Ramos (cell line): ENCODE data around the gene PATZ1.

Experiments
- in situ Hi-C: fragments of 300-500 bp; cut with MboI; formaldehyde crosslinking; loops from one replicate; pipeline ENCODE4 v1.14.3; 2022; ENCODE audit warnings: low sequenced_read_pairs; ENCODE audit not compliant: unreplicated experiment

PATZ1 gene

DNA sequence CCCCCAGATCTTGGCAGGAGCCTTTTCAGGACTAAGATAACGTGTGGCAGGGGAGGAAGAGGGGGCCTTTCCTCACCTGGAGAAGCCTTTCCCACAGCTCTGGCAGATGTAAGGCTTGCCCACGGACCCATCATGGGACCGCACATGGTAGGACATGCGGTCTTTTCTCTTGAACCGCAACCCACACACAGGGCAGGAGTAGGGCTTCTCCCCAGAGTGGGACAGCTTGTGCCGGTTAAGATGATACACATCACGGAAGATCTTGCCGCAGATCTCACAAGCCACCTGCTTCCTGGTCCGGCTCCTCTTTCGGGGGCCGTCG, 1.9 kb downstream of the PATZ1 start:
- in situ Hi-C loops: no loop called here

DNA sequence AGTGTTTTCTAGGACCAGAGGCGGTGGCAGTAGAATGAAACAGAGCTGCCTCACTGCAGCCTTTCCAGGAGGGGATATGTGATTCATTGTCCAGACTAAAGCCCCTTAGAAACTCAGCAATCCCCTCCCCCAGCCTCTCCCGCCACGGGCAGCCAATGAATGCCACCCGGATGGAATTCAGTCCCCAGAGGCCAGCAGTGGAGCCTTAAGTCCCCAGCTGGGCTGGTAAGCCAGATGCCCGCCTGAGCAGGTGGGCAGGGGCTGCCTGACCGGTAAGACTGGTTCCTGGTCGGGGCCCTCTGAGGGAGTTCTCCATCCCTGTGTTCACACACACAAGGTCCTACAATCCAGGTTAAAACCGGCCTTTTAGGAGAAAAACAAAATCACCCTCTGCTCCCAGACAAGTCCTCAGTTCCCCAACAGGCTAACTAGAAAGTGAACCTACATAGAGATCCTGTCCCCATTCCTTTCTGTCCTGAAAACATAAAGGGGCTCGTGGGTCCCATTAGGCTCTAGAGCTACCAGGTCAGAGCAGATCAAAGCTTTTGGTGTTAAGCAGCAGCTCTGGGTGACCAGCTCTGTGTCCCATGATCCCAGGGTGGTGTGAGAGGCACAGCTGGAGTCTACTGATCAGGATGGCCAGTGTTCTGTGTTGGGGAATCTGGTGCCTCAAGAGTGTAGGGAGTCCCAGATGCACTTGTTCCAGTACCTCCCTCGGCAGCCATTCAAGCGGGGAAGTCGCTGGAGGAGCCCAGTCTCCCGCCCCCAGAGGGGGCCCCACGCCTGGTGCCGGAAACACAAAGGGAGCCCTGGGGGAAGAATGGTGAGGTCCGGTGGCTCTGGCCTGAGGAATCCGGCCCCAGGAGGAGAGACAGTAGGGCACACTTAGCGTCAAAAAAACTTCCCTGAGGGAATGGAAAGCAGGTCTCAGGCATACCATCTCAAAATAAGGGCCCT, 2.6 kb downstream of the PATZ1 start:
- in situ Hi-C loops: no loop called here

DNA sequence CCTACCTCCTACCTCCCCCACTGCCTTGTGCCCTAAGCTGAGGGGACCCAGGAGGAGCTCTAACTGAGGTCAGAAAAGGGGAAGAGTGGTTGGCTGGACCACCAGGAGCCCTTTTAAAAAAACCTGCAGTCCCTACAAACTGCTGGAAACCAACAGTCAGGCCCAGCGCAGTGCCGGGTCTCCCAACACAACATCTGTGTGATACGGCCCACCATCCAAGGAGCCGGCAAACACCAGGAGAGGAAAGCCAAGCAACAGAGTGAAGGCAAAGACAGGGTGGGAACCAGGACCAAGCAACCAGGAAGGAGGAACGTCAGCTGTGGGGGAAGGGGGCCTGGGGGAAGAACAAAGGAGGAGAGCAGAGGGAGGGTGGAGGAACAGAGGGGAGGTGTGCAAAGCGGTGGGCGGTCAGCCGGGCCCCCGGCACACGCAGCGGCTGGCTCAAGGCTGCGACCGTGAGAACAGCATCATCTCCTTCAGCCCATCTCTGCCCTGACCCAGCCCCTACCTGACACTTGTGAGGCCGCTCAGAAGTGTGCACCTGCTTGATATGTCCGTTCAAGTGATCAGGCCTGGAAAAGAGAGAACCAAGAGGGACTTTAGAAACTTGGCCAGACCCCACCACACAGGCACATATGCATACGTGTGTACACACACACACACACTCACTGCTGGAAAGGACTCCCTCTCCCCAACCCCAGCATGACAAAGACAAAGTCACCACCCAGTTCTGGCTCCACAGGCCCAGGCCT, 3.6 kb downstream of the PATZ1 start:
- in situ Hi-C loops: no loop called here

DNA sequence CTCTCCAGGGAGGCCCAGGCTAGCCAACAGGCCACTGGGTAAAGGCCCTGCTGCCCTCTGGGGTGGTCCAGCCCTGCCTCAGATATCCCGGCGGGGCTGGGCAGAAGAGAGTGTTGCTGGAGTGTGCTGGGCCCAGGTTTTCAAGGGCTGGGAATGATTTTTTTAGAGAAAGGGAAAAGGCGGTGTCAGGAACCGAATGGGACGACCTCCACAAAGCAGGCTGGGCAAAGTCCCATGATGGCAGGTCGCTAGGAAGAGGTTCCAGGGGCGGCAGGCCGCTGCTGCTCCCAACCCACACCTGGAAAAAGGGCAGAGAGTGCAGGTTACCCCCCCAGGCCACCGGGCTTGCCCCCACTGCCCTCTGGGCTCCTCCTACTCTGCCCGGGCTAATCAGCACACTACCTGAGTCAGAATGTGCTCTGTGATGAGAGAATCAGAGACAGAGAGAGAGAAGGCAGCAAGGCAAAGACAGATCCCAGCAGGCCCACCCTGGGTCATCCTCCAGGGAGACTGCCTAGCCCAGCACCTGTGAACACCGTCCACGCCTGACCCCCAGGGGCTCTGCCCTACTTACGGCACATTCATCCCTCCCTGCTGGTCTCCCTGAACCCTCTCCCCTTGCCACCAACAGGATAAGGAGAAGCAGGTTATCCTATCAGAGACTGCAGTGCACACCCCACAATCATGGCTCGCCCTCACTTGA, 4.6 kb downstream of the PATZ1 start:
- in situ Hi-C loops: no loop called here

DNA sequence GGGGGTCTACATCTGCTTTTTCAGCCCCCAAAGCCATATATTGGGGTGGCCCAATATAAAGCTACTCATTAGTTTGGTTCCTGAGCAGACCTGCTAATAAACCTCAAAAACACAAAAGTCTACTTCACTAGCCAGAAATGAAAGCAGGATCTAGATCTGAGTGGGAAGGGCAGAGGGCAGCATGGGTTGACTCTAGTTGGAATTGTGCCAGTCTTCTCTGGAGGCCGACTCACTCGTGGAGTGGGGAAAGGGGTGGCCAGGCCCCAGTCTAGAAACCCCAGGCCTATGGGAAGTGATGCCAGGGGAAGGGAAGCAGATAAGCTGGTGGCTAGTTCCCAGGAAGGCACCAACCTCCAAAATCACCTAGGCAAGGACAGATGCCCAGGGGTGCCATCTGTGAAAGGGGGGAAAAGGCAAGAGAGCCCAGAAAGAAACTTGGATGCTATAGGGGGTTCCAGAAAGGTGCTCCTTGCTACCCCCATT, 5.3 kb downstream of the PATZ1 start:
- in situ Hi-C loops: no loop called here

DNA sequence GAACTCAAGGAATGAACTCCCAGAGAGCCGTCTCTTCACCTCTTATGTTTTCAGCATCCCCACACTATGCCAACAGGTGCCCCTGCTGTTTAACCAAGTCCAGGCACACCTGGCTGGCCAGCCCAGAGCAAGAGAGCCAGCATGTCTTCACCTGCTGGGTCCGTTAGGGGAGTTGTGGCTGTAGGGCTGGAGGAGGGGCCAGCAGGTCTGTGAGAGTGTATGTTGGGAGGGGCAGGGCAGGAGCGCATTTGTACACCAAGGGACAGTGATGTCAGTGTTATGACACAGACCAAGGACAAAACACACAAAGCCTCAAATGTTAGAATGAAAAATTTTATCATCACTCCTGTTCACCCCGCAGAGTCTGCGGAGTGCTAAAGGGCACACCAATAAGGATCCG, 5.8 kb downstream of the PATZ1 start:
- in situ Hi-C loops: no loop called here

DNA sequence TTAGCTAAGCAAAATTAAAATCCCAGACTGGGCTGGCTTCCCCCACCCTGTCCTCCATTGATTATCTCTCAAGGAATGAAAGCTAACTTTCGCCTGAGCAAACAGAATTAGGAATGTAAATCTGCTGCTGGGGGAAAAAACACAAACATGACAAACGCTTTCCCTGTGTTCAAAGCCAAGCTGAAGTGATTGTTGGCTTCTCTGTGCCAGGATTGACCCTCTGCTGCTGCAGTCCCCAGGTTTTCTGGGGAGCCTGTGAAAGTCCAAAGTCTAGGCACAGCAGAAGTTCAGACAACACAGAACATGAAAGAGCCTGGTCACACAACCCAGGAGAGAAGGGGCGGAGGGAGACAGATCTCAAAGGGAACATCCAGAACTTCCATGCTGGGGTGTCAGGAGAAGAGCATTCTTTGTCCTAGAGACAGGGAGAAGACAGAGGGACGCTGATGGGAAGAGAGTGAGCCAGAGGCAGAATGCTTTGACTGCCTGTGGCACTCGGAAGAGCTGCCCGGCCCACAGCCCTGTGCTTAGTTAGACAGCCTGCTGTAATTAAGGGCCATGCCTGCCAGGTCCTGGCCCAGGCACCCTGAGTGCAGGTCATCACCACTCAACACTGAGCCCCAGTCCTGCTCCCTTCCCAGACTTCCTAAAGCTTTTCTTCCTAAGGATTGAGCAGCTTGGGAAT, 6.9 kb downstream of the PATZ1 start:
- in situ Hi-C loops: no loop called here

DNA sequence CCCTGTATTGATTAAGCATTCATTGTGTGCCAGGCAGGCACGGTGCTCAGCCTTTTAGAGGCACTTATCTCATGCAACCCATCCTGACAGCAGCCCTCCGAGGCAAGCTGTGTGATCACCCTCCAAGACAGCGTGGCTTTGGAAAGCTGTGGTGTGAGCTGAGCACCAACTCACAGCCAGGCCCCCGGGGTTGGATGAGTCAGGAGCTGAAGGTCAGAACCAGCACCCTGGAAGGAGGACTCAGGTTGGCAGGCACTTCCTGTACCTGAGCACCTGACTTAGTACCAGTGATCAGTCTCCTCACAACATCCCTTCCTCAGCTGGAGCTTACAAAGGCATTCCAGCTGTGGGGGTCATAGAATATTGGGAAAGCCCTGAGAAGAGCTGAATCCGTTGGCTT, 9.0 kb downstream of the PATZ1 start:
- in situ Hi-C loops: no loop called here

DNA sequence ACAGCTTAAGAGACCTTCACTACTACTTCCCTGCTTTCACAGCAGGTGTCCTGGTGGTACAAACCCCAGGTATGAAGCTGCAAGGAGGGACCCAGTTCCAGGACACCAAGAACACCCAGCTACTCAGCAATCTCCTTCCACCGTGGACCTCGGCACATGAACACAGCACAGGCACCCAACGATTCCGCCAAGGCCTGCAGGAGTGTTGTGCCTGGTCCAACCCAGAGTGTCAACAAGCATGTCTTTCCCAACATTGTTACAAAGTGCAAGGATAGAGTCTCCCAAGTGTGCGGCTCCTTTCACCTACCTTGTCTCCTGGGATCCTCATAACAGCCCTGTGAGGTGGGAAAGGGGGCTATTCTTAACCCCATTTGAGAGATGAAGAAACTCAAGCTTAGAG, 11.8 kb downstream of the PATZ1 start:
- in situ Hi-C loops: no loop called here

DNA sequence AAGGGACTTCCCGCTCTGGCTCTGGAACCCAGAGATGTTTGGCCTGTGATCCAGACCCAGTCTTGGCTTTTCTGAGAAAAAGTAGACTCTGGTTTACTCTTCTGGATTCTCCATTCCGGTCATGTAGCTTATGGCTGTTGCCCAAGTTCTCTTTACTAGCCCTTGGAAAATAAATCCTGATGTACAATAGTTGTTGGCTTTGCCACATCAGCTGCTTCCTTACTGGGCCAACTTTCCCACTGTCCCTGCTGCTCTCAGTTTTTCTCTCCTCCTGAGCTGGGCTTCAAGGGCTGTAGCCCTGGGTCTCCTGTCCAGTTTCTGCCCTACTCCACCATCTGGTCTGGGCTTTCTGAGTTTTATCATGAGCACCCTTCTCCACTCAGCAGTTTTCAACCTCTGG, 12.5 kb downstream of the PATZ1 start:
- in situ Hi-C loops: no loop called here

DNA sequence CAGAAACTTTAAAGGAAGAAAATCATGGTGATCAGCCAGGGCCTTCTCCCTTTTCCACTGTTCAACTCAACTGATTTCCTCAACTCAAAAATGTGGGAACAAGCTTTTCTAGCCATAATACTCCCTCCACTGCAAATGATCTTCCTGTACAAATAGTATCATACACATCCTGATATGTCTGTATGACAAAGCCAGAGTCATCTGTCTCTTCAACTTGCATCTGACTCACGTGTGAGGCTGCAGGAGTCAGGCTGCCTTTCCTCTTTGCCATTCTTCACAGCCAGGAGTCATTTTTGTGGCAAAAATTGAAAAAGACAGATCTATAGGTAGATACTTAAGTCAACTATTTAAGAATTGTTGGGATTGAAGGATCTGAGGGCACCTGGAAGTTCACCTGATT, 13.3 kb downstream of the PATZ1 start:
- in situ Hi-C loops: no loop called here

DNA sequence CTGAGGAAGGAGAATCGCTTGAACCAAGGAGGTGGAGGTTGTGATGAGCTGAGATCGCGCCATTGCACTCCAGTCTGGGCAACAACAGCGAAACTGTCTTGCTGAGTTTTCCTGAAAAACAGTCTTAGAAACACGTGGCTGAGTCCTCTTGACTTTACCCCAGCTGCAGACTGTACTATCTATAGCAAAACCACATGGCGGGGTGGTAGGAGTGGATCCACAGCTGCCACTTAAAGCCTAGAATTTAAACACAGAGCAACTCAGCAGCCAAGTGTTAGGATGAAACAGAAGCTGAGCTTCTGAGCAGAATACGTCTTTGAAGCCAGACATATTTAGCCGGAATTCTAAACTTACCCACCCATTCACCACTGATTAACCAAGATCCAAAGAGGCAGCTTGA, 14.1 kb downstream of the PATZ1 start:
- in situ Hi-C loops: no loop called here

DNA sequence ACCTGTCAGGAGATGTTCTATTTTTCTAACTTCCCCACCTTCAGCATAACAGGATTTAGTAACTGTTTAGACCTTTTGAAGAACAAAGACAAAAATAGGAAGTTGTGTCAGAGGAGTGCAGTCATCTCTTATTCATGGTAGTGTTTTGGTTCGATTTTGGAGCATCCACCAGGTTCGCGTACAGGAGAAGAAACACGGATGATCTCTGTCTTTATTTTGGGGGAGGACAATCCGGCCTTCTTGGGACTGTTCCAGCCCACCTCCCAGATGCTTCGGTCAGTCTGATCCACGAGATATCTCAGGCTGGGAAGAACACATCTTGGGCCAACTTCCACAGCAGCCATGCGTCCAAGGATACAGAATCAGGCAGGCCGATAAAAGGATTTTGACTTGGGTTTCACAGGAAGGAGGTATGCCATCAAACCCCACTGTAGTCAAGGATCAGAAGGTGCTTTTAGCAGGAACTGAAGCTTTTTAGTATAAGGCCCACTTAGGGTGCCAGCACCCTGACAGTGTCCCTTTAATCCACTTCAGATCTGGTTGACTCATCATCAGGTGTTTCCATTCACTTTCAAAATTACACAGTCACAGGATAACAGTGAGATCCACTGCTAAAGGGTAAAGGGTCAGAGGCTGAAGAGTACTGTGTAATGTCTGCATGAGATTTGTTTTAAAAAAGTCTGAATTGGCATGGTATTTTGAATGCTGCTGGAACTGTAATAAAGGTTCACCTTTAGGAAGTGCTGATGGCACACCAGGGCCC, 16.5 kb downstream of the PATZ1 start:
- in situ Hi-C loops: no loop called here

DNA sequence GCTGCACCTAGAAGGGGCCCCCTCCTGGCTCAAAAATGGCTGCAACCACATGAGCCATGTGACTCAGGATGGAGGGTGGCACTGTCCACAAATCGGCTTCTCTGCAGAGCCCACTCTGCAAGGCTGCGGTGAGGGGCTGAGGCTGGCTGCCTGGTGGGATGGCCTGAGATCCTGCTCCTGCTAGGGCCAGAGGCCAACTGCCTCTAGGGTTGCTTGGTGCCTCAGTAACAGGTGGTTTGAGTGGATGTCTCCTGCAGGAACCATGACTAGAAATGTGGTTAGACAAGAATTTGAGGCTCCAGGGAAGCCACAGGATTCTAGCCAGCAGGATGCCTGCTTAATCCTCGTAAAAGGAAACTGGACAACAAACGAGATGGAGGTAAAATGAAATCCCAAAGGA, 17.1 kb downstream of the PATZ1 start:
- in situ Hi-C loops: no loop called here

DNA sequence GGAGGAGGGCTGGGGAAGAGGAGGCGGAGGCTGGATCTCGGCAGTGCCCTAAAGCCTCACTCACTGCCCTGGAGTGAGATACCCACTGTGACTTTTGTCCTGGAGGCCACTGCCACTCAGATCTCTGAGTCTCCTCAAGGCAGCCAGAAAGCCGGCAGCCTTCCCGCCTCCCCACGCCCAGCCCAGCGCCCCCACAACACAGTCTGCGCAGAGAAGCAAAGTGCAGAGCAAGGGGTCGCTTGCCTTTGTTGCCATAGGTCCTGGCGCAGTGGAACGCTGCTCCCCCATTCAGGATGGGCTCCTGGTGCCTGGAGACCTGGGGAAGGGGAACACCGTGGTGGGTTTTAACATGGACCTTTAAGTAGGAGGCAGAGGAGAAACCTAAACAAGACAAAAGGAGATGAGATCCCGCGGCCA, 17.6 kb downstream of the PATZ1 start:
- in situ Hi-C loops: no loop called here

DNA sequence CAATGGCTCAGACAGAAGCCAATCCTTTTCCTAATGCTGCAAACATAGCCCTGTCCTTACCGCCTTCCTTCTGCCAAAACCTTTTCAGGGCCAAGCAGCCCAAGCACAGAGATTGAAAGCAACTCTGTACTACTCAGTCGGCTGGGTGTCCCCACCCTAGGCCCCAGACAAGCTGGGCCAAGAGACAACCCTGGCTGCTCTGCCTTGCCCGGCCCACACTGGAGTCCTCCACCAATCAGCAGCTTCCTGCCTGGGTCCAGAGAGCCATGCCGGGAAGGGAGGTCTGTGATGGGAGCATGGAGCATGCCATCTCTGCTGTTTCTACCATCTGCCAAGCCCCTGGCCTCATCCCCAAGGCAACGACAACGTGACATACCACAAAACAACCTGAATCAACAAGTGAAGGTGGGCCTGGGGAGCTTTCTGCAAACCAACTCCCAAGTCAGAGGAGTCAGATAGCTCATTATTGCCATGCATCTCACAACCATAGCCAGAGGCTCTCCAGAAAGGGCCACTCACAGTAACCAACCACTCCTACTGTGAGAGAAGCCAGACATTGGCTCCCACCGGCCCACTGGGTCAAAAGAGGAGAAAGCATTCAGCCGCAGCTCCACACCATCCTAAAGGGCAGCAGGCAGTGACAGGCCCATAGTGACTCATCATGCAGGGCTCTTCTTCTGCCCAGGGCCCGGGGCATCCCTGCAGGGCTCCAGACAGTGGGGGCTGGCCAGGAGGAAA, 18.2 kb downstream of the PATZ1 start:
- in situ Hi-C loops: no loop called here

DNA sequence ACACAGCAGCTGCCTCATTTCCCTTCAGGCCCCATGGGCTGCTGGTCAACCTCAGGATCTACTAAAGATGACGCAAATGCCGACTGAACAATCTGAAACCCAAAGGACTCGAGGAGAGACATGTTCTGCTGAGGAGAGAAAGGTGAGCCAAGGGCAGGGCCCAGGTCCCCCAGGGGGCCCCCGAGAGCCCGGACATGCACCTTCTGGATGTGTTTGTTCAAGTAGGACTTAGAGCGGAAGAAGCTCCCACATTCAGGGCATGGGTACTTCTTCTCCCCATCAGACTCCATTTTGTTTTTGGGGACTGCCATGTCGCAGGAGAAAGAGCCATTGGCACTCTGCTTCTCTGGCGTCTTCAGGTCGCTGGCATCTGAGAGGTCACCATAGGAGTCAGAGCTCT, 19.3 kb downstream of the PATZ1 start:
- in situ Hi-C loops: no loop called here

DNA sequence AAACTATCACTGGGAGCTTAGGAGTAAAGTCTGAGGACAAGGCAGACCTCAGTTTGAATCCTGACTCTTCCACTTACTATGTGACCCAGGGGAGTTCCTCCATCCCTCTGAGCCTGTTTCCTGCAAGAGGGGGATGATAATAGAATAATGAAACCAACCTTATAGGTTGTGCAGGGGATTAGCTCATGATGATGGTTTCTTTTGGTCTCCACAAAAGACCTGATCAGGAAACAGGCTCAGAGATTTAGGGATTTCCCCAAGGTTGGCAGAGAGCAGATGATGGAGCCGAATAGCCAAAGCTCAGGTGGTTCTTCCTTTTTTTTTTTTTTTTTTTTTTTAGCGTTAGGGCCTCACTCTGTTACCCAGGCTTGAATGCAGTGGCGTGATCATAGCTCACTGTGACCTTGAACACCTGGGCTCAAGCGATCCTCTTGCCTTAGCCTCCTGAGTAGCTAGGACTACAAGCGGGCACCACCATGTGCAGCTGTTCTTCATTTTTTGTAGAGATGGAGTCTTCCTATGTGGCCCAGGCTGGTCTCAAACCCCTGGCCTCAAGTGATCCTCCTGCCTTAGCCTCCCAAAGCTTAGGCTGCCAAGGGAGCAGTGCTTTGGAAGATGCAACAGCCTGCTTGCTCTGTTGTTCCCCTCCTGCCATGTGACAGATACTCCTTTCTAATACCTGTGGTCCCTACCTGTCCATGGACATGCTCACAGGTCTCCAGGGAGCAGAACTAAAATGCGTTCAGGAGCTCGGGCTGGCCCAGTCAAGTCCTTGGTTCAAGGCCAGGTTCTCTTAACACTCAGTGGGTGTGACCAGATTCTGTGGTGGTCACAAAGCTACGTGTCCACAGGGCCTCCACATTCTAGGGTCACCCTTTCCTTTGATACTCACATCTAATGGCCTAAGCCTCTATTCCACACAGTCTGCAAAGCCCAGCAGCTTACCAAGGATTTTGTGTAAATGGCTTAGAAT, 22.3 kb downstream of the PATZ1 start:
- in situ Hi-C loops: no loop called here
